ENCODE data around the gene ARRB2.

The ARRB2 gene

DNA sequence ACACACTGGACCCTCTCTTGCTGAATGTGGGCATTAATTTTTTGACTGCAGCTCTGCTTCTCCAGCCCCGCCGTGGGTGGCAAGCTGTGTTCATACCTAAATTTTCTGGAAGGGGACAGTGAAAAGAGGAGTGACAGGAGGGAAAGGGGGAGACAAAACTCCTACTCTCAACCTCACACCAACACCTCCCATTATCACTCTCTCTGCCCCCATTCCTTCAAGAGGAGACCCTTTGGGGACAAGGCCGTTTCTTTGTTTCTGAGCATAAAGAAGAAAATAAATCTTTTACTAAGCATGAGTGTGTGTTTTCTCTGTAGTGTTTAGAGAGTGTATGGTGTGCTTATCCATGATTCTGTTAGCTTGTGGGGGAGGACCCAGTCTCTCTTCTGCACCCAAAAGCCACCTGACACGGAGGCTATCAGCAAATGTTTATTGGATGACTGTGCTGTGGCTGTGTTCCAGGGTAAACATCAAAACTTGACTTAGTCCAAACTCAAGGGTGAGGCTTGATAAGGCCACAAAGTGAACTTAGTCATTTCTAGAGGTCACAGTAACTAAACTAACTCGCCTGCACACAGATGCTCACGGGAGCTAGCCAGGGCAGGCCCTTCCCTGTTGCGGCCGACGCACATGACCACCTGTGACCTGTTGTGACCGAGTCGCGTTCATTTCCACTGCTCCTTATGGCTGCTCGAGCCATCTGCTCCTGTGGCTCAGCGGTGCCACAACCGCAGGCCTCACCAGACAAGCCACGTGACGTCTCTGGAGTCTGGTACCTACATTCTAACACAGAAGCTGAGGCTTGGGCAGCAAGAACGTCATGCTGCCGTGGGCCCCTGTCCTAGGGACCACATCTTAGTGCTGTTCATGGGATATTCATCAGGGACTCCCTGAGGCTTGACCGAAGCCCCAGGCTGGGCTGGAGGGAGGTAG lies 11.0 kb downstream of the ARRB2 start:
- TF ChIP-seq ZNF565 (CRISPR knock-in tag; conservative IDR thresholded peaks at IDR 0.05; ENCODE audit: low read depth) (no peak), ZNF8 (CRISPR knock-in tag; IDR thresholded peaks at IDR 0.05) (no peak), ARNTL (CRISPR knock-in tag; IDR thresholded peaks at IDR 0.05; ENCODE audit: borderline replicate concordance, low read depth) (no peak), SNAI2 (CRISPR knock-in tag; IDR thresholded peaks at IDR 0.05) (no peak), ZC3H10 (CRISPR knock-in tag; IDR thresholded peaks at IDR 0.05) (no peak), ZFP30 (CRISPR knock-in tag; IDR thresholded peaks at IDR 0.05) (no peak)
- no peak; the same call in 2 of the 3 replicates for ATAC-seq

DNA sequence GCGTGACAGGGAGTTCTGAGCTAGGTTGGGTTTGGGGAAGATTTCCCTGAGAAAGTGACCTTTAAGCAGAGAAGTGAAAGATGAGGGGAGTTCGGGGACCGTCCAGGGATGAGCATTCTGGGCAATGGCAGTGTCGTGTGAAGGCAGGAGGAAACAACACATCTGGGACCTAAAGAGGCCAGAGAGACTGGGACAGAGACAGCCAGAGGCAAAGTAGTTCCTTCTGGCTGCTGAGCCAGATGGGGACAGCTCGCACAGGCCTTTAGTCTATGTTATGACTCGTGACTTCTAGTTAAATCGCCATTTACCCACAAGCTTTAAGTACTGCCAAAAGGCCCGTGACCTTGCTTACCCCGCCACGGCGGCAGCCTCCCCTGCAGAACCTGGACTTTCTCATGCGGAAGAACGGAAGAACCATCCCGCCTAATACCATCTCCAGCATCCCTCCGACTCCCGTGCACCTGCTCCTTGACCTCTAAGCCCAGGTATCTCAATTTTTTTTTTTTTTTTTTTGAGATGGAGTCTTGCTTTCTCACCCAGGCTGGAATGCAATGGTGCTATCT lies 12.3 kb downstream of the ARRB2 start:
- no peak for ATAC-seq
- TF ChIP-seq ISL1 (CRISPR knock-in tag; IDR thresholded peaks at IDR 0.05) = no peak
- TF ChIP-seq TCF4 (CRISPR knock-in tag; IDR thresholded peaks at IDR 0.05; ENCODE audit: borderline replicate concordance) = no peak
- TF ChIP-seq, protein P1, sequence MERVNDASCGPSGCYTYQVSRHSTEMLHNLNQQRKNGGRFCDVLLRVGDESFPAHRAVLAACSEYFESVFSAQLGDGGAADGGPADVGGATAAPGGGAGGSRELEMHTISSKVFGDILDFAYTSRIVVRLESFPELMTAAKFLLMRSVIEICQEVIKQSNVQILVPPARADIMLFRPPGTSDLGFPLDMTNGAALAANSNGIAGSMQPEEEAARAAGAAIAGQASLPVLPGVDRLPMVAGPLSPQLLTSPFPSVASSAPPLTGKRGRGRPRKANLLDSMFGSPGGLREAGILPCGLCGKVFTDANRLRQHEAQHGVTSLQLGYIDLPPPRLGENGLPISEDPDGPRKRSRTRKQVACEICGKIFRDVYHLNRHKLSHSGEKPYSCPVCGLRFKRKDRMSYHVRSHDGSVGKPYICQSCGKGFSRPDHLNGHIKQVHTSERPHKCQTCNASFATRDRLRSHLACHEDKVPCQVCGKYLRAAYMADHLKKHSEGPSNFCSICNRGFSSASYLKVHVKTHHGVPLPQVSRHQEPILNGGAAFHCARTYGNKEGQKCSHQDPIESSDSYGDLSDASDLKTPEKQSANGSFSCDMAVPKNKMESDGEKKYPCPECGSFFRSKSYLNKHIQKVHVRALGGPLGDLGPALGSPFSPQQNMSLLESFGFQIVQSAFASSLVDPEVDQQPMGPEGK (CRISPR knock-in tag; IDR thresholded peaks at IDR 0.05; ENCODE audit: borderline replicate concordance) = no peak
- TF ChIP-seq, protein P2, sequence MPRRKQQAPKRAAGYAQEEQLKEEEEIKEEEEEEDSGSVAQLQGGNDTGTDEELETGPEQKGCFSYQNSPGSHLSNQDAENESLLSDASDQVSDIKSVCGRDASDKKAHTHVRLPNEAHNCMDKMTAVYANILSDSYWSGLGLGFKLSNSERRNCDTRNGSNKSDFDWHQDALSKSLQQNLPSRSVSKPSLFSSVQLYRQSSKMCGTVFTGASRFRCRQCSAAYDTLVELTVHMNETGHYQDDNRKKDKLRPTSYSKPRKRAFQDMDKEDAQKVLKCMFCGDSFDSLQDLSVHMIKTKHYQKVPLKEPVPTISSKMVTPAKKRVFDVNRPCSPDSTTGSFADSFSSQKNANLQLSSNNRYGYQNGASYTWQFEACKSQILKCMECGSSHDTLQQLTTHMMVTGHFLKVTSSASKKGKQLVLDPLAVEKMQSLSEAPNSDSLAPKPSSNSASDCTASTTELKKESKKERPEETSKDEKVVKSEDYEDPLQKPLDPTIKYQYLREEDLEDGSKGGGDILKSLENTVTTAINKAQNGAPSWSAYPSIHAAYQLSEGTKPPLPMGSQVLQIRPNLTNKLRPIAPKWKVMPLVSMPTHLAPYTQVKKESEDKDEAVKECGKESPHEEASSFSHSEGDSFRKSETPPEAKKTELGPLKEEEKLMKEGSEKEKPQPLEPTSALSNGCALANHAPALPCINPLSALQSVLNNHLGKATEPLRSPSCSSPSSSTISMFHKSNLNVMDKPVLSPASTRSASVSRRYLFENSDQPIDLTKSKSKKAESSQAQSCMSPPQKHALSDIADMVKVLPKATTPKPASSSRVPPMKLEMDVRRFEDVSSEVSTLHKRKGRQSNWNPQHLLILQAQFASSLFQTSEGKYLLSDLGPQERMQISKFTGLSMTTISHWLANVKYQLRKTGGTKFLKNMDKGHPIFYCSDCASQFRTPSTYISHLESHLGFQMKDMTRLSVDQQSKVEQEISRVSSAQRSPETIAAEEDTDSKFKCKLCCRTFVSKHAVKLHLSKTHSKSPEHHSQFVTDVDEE (CRISPR knock-in tag; IDR thresholded peaks at IDR 0.05) = no peak
- no peak for TF ChIP-seq PPARA (CRISPR knock-in tag; IDR thresholded peaks at IDR 0.05; ENCODE audit: borderline replicate concordance)
- TF ChIP-seq OSR1 (CRISPR knock-in tag; IDR thresholded peaks at IDR 0.05) = no peak

DNA sequence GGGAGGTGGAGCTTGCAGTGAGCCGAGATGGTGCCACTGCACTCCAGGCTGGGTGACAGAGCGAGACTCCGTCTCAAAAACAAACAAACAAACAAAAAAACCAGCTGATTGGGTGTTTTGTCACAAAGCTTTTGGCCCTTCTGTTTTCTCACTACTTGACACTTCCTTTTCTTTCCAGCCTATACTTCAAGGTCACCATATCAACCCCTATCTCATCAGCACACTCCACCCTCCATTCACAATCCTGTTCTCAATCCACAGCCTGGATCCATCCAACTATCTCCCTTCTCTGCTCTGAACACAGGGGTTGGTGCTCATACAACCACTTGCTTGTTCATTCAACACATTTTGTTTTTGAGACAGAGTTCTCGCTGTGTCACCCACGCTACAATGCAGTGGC lies 14.2 kb downstream of the ARRB2 start:
- no peak for ATAC-seq
- TF ChIP-seq, protein P1 (CRISPR knock-in tag; IDR thresholded peaks at IDR 0.05; ENCODE audit: borderline replicate concordance) = no peak
- TF ChIP-seq GLIS3 (CRISPR knock-in tag; IDR thresholded peaks at IDR 0.05) = no peak
- TF ChIP-seq ZNF565 (CRISPR knock-in tag; conservative IDR thresholded peaks at IDR 0.05; ENCODE audit: low read depth) = no peak
- no peak for TF ChIP-seq ISL1 (CRISPR knock-in tag; IDR thresholded peaks at IDR 0.05)
- TF ChIP-seq SNAI2 (CRISPR knock-in tag; IDR thresholded peaks at IDR 0.05) = no peak
- TF ChIP-seq, protein P3, sequence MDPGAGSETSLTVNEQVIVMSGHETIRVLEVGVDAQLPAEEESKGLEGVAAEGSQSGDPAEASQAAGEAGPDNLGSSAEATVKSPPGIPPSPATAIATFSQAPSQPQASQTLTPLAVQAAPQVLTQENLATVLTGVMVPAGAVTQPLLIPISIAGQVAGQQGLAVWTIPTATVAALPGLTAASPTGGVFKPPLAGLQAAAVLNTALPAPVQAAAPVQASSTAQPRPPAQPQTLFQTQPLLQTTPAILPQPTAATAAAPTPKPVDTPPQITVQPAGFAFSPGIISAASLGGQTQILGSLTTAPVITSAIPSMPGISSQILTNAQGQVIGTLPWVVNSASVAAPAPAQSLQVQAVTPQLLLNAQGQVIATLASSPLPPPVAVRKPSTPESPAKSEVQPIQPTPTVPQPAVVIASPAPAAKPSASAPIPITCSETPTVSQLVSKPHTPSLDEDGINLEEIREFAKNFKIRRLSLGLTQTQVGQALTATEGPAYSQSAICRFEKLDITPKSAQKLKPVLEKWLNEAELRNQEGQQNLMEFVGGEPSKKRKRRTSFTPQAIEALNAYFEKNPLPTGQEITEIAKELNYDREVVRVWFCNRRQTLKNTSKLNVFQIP (CRISPR knock-in tag; IDR thresholded peaks at IDR 0.05; ENCODE audit: borderline replicate concordance, low read depth) = no peak
- TF ChIP-seq, protein P4, sequence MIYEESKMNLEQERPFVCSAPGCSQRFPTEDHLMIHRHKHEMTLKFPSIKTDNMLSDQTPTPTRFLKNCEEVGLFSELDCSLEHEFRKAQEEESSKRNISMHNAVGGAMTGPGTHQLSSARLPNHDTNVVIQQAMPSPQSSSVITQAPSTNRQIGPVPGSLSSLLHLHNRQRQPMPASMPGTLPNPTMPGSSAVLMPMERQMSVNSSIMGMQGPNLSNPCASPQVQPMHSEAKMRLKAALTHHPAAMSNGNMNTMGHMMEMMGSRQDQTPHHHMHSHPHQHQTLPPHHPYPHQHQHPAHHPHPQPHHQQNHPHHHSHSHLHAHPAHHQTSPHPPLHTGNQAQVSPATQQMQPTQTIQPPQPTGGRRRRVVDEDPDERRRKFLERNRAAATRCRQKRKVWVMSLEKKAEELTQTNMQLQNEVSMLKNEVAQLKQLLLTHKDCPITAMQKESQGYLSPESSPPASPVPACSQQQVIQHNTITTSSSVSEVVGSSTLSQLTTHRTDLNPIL (CRISPR knock-in tag; IDR thresholded peaks at IDR 0.05; ENCODE audit: low read depth) = no peak
- no peak for TF ChIP-seq ZC3H10 (CRISPR knock-in tag; IDR thresholded peaks at IDR 0.05)
- no peak for TF ChIP-seq ARNTL (CRISPR knock-in tag; IDR thresholded peaks at IDR 0.05; ENCODE audit: borderline replicate concordance, low read depth)
- TF ChIP-seq BACH2 (CRISPR knock-in tag; IDR thresholded peaks at IDR 0.05; ENCODE audit: borderline replicate concordance) = no peak
- TF ChIP-seq CSDC2 (CRISPR knock-in tag; IDR thresholded peaks at IDR 0.05) = no peak
- no peak for TF ChIP-seq ZFP30 (CRISPR knock-in tag; IDR thresholded peaks at IDR 0.05)
- TF ChIP-seq PPARA (CRISPR knock-in tag; IDR thresholded peaks at IDR 0.05; ENCODE audit: borderline replicate concordance) = no peak
- TF ChIP-seq, protein P5, sequence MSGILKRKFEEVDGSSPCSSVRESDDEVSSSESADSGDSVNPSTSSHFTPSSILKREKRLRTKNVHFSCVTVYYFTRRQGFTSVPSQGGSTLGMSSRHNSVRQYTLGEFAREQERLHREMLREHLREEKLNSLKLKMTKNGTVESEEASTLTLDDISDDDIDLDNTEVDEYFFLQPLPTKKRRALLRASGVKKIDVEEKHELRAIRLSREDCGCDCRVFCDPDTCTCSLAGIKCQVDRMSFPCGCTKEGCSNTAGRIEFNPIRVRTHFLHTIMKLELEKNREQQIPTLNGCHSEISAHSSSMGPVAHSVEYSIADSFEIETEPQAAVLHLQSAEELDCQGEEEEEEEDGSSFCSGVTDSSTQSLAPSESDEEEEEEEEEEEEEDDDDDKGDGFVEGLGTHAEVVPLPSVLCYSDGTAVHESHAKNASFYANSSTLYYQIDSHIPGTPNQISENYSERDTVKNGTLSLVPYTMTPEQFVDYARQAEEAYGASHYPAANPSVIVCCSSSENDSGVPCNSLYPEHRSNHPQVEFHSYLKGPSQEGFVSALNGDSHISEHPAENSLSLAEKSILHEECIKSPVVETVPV (CRISPR knock-in tag; IDR thresholded peaks at IDR 0.05) = no peak
- no peak for TF ChIP-seq OSR1 (CRISPR knock-in tag; IDR thresholded peaks at IDR 0.05)
- TF ChIP-seq ESRRG (CRISPR knock-in tag; IDR thresholded peaks at IDR 0.05) = no peak
- TF ChIP-seq TCF4 (CRISPR knock-in tag; IDR thresholded peaks at IDR 0.05; ENCODE audit: borderline replicate concordance) = no peak
- no peak for TF ChIP-seq ZNF70 (CRISPR knock-in tag; IDR thresholded peaks at IDR 0.05)

All from SK-N-SH treated with all-trans-retinoic acid at 6 μM for 48 hours (cell line).